ENCODE results near the gene PPFIA4.

PPFIA4 gene

GRCh38 chr1:203076031-203076511 lies 49.8 kb downstream of the PPFIA4 start:
- no peak overlapping the region for H3K4me3 ChIP-seq (ENCODE audit: low read length)
- DNase-seq (ENCODE audit: low read depth, low spot score), result no peak

- no peak for DNase-seq (ENCODE audit: low read depth, low spot score)
- no peak overlapping the region for H3K4me3 ChIP-seq (ENCODE audit: low read length)
These were observed 51.1 kb downstream of the PPFIA4 start for GRCh38 chr1:203077367-203077766.

- no peak overlapping the region for H3K4me3 ChIP-seq (ENCODE audit: low read length)
- DNase-seq (ENCODE audit: low read depth, low spot score), result no peak
These were observed 51.7 kb downstream of the PPFIA4 start for GRCh38 chr1:203077956-203078355.

- DNase-seq (ENCODE audit: low read depth, low spot score), result no peak
- H3K4me3 ChIP-seq (ENCODE audit: low read length), result no peak overlapping the region
These were observed 52.2 kb downstream of the PPFIA4 start for GRCh38 chr1:203078478-203078877.

GRCh38 chr1:203080456-203080855 lies 54.2 kb downstream of the PPFIA4 start:
- no peak overlapping the region for H3K4me3 ChIP-seq (ENCODE audit: low read length)
- no peak for DNase-seq (ENCODE audit: low read depth, low spot score)

- no peak for DNase-seq (ENCODE audit: low read depth, low spot score)
- H3K4me3 ChIP-seq (ENCODE audit: low read length), result no peak overlapping the region
These were observed 55.4 kb downstream of the PPFIA4 start for GRCh38 chr1:203081465-203082230.

- H3K4me3 ChIP-seq (ENCODE audit: low read length), result no peak overlapping the region
- no peak for DNase-seq (ENCODE audit: low read depth, low spot score)
These were observed 55.9 kb downstream of the PPFIA4 start for GRCh38 chr1:203082231-203082505.

GRCh38 chr1:203082571-203083462 lies 56.5 kb downstream of the PPFIA4 start:
- no peak for DNase-seq (ENCODE audit: low read depth, low spot score)
- no peak overlapping the region for H3K4me3 ChIP-seq (ENCODE audit: low read length)

- no peak overlapping the region for H3K4me3 ChIP-seq (ENCODE audit: low read length)
- no peak for DNase-seq (ENCODE audit: low read depth, low spot score)
These were observed 57.2 kb downstream of the PPFIA4 start for GRCh38 chr1:203083463-203083921.

- DNase-seq (ENCODE audit: low read depth, low spot score), result peak; percentile 32
- H3K4me3 ChIP-seq (ENCODE audit: low read length), result no peak overlapping the region
These were observed 58.6 kb downstream of the PPFIA4 start for GRCh38 chr1:203084588-203085527.

- DNase-seq (ENCODE audit: low read depth, low spot score), result no peak
- no peak within 1 kb of the TSS for H3K4me3 ChIP-seq (ENCODE audit: low read length)
These were observed 59.5 kb downstream of the PPFIA4 start, which contains the start of gene MYOG for GRCh38 chr1:203085528-203086406. Gene MYOG, minus strand, starts transcription at chr1:203086012. Its CDS starts 51 bp downstream, at chr1:203085961.

- no peak overlapping the region for H3K4me3 ChIP-seq (ENCODE audit: low read length)
- DNase-seq (ENCODE audit: low read depth, low spot score), result no peak
These were observed 60.9 kb downstream of the PPFIA4 start for GRCh38 chr1:203086992-203087763.

- H3K4me3 ChIP-seq (ENCODE audit: low read length), result no peak overlapping the region
- DNase-seq (ENCODE audit: low read depth, low spot score), result no peak
These were observed 62.1 kb downstream of the PPFIA4 start for GRCh38 chr1:203088441-203088840.

GRCh38 chr1:203089001-203089650 lies 62.8 kb downstream of the PPFIA4 start:
- no peak overlapping the region for H3K4me3 ChIP-seq (ENCODE audit: low read length)
- no peak for DNase-seq (ENCODE audit: low read depth, low spot score)

GRCh38 chr1:203089651-203090045 lies 63.4 kb downstream of the PPFIA4 start:
- no peak overlapping the region for H3K4me3 ChIP-seq (ENCODE audit: low read length)
- DNase-seq (ENCODE audit: low read depth, low spot score), result no peak

GRCh38 chr1:203090421-203091198 lies 64.3 kb downstream of the PPFIA4 start:
- H3K4me3 ChIP-seq (ENCODE audit: low read length), result no peak overlapping the region
- DNase-seq (ENCODE audit: low read depth, low spot score), result no peak

- H3K4me3 ChIP-seq (ENCODE audit: low read length), result no peak overlapping the region
- DNase-seq (ENCODE audit: low read depth, low spot score), result no peak
These were observed 64.8 kb downstream of the PPFIA4 start for GRCh38 chr1:203091199-203091477.
